Daoy (cell line): ENCODE results near the gene FAU. TPM values are rescaled to one million over a fixed set of nuclear protein-coding genes. Genes with fewer than 3 reads are reported as not detected.
"Not testable (repeated sequence)": the region's sequence is repeated elsewhere in the genome, so short reads cannot be mapped to it uniquely, and the experiment has no call there.

ENCODE experiments used
- DNase-seq: peaks from one replicate; pipeline ENCODE4 v3.0.0-alpha.2; 2015; ENCODE audit warnings: low read depth
- total RNA-seq: library from RNA; depleted of rRNA; stranded (reverse); fragments of >200 nt; shearing (Covaris generic); gene quantifications from 2 replicates; pipeline ENCODE4 v1.2.3, GENCODE V29; 2014

FAU gene
- total RNA-seq, 1 experiment from 2014 or later, result 654 TPM

DNA sequence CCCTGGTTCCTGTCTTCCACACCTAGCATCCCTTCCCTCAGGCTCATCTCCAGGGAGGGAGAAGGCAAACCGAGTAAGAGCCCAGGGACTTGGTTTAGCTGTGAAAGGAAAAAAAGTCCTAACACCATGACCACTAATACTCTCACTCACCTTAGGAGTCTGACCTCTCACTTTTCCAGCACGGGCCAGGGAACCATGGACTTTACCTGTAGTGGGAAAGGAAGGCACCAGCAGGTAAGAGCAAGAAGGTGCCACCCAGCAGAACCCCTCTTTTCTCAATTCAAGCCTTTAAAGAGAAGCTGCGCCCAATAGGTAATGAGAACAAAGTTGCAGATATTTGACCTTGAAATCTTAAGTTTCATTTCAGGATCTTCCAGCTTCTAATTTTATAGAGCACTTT lies 1.1 kb downstream of the FAU start:
- DNase-seq, result no peak

DNA sequence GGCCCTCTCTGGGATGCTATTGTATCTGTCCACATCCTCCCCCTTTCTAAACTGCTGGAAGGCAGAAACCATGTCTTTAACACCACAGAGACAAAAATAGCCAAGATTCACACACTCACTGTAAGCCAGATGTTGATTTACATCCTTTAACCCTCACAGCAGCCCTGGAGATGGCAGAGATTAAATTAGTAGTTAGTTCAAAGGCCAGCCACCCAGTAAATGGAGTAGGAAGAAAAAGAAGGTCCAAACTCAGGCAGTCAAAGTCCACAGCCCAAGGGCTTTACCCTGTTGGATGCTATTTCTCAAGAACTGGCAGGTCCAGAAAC lies 2.3 kb downstream of the FAU start:
- no peak for DNase-seq

DNA sequence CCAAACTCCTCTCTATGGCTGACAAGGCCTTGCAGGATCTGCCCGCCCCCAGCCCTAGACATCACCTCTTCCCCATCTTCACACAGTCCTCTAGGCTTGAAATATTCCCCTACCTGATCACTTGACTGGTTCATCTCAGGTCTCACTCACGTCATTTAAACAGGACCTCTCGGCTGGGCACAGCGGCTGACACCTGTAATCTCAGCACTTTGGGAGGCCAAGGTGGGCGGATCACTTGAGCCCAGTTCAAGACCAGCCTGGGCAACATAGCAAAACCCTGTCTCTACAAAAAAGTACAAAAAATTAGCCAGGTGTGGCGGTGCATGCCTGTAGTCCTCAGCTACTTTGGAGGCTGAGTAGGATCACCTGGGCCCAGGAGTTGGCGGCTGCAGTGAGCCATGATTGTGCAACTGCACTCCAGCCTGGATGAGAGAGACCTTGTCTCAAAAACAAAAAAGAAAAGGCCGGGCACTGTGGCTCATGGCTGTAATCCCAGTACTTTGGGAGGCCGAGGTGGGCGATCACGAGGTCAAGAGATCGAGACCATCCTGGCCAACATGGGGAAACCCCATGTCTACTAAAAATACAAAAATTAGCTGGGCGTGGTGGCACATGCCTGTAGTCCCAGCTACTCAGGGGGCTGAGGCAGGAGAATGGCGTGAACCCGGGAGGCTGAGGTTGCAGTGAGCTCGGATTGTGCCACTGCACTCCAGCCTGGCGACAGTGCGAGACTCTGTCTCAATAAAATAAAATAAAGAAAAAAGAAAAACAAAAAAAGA lies 2.9 kb downstream of the FAU start:
- DNase-seq, result not testable (repeated sequence)

DNA sequence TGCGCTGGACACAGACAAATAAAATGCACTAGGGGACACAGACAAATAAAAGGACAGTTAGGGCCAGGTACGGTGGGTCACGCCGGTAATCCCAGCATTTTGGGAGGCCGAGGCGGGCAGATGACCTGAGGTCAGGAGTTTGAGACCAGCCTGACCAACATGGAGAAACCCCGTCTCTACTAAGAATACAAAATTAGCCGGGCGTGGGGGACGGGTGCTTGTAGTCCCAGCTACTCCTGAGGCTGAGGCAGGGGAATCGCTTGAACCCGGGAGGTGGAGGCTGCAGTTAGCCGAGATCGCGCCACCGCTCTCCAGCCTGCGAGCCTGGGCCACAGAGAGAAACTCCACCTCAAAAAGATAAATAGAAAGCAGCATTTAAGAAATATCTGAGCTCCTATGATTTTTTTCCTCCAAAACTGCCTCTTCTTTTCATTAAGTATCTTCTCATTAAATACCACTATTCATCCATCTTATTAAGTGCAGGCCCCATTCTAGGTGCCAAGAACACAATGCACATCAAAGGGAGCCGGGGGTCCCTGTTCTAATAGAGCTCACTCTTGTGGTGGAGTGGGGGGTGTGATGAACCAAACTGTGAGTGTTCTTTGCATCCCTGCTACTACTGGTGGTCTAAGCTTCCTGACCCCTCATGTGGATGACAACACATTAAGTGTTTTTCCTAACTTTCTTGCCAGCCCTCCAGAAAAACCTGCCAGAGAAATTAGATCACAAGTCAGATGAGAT lies 3.7 kb downstream of the FAU start:
- DNase-seq, result no peak

DNA sequence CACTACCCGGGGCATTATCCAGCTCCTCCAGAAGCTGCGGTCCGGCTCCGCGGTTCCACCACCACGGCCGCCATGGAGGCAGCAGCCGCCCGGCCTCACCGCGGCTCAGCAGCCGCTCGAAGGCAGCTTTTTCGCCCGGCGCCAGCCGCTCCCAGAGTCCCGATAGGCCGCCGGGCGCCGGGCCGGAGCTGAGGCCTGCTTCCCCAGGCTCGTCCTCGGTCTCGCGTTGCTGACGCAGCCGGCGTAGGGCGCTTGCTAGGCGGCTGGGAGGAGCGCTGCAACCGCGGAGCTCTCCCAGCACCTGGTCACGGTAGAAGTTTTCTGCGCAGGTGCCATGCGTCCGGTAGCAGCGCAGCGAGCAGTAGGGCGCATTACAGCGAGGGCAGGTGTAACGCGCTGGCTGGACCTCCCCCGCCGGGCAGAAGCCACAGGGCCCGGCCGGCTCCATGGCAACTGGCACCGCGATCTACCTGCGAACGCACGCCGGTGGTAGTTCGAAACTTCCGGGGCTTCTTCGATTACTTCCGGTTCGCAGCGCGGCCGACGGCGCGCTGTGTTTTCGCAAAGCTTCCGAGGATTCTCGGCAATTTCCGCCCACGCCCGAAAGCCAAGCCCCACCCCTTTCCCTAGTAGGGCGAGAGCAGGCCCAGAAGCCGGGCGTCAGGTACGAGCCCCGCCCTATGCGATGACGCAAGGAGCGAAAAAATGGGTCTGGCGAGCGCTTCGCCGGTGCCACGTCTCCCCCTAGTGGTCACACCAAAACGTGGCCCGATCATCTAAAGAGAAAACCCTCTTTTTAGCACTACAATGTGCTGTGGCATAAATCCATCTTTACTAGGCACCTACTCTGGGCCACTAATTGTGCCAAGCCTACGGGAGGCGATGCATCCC lies 4.5 kb downstream of the FAU start, which contains the start of gene ZNHIT2:
TSS of gene ZNHIT2 (minus strand) at position 496 of the 891 bp plus-strand sequence. CDS start at position 448, 48 bp downstream.
- peak; percentile 98 for DNase-seq

DNA sequence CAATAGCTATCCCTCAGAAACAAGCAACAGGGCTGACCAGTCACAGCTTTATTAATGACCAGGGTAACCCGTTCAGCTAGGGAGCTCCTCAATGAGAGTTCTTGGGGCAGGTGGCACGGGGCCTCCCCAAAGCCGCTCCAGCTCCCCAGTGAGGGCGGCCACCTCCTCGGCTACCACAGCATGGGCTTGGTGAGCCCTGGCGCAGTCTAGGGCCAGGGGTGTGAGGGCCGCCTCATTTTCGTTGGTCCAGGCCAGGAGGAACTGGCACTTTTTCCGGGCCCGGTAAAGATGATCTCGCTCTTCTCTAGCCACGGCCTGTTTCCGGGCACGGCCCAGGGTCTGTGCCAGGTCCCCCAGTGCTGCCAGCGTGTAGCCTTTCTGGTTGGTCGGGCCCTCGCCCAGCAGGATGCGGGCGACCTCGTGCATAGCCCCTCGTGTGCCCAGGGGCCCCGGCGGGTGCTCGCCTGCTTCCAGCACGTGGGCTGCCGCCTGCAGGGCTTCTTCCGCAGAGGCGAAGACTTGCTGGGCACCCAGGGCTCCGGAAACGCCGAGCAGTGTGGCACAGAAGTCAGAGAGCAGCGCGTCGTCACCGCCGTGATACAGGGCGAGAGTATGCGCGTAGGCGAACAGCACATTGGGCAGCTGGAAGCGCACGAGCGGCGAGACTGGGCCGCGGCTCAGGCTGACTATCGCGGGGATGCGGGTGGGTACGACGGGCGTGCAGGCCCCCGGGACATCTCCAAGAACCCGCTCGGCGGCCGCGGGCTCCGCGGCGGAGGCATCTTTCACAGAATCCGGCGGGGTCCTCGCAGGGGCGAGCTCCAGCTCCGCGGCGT lies 5.3 kb downstream of the FAU start:
- peak; percentile 67 for DNase-seq

DNA sequence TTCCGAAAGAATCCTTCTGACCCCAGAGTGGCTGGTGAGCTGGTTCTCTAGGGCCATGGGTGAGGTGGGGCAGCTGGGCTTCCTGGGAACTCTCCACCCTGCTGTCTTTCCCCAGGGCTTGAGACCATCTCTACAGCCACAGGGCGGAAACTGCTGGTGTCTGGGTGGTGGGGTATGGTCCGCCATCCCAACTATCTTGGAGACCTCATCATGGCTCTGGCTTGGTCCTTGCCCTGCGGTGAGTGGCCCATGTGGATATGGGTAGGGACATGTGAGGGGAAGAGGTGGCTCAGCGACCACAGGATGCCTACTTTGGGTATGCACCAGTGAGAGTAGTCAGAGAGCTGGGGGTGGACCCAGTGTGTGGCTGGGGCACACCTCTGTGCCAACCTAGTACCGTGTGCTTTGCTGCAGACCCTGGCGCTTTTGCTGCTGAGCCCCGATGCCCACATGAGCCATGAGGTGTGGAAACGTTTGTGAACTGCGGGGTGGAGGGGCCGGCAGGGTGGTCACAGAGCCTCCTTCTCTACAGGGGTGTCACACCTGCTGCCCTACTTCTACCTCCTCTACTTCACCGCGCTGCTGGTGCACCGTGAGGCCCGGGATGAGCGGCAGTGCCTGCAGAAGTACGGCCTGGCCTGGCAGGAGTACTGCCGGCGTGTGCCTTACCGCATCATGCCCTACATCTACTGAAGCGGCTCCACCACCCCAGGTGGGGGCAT lies 6.4 kb downstream of the FAU start:
- no peak for DNase-seq

DNA sequence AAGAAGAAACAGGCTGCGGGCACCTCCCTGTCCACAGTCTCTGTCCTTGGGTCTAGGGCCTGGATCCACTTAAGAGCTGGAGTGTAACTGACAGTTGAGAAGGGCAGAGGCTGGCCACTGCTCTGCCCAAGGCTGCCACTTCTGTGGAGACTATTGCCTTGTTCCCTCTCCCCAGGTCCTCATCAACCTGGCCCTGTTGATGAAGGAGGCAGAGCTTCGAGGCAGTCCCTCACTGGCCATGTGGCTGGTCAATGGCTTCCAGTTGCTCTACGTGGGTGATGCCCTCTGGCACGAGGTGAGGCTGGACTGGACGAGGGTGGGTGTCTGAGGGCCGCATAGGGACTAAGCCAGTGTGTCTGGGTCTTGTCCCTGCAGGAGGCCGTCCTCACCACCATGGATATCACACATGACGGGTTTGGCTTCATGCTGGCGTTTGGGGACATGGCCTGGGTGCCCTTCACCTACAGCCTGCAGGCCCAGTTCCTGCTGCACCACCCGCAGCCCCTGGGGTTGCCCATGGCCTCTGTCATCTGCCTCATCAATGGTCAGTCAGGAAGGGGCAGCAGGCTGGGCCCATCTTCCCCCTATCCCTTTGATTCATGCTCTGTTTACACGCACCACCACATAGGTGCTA lies 7.3 kb downstream of the FAU start:
- DNase-seq, result no peak

DNA sequence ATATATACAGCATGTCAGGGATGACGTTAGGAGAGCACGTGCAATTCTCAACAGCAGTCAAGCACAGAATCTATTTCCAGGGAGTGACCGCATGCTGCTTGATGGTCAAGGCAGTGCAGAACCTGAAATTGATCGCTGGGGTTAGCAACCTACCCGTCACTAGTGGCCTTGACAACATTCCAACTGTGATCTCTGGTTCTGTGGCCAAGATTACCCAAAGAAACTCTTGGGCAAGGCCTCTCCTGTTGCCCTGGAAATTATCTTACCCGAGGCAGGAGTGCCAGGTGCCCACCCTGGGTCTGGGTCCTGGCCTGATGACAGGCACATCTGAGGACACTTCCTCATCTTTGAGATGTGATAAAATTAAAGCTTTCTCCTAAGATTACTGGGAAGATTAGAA lies 8.1 kb downstream of the FAU start:
- DNase-seq, result no peak

DNA sequence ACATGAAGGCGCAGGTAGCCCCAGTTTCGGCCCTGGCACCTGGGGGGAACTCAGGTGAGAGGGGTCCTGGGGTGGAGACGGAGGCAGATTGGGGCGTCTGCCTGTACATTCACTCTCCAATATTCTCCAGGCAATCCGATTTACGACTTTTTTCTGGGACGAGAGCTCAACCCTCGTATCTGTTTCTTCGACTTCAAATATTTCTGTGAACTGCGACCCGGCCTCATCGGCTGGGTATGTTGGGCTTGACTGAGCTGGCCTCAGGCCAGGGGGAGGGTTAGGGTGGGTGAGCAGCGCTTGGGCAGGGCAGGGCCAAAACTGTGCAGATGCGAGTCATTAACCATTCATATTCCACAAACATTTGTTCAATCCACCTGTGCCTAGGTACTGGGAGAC lies 8.6 kb downstream of the FAU start:
- DNase-seq, result no peak

DNA sequence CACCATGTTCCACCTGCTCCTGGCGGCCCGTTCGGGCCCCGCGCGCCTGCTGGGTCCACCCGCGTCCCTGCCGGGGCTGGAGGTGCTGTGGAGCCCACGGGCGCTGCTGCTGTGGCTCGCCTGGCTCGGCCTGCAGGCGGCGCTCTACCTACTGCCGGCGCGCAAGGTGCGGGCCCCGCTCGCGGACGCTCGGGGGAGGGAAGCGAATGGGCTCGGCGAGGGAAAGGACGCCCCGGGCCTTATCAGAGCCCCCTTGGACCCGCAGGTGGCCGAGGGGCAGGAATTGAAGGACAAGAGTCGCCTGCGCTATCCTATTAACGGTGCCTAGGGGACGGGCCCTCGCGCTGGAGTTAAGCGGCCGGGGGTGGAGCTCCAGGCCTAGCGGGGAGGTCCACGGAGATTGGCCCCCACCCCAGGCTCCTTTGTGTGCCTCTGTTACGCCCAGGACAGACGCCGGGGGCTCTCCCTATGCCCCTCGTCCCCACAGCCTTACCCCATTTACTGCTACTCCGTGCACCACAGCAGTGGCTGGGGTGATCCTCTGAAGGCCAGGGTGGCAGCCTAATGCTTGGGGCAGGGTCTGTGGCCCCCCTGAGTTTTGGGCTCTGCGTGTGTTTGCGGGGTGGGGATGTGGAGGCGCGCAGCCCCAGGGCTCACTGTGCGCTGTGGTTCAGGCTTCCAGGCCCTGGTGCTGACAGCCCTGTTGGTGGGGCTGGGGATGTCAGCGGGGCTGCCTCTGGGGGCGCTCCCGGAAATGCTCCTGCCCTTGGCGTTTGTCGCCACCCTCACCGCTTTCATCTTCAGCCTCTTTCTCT lies 9.2 kb downstream of the FAU start:
- DNase-seq, result peak; percentile 34

DNA sequence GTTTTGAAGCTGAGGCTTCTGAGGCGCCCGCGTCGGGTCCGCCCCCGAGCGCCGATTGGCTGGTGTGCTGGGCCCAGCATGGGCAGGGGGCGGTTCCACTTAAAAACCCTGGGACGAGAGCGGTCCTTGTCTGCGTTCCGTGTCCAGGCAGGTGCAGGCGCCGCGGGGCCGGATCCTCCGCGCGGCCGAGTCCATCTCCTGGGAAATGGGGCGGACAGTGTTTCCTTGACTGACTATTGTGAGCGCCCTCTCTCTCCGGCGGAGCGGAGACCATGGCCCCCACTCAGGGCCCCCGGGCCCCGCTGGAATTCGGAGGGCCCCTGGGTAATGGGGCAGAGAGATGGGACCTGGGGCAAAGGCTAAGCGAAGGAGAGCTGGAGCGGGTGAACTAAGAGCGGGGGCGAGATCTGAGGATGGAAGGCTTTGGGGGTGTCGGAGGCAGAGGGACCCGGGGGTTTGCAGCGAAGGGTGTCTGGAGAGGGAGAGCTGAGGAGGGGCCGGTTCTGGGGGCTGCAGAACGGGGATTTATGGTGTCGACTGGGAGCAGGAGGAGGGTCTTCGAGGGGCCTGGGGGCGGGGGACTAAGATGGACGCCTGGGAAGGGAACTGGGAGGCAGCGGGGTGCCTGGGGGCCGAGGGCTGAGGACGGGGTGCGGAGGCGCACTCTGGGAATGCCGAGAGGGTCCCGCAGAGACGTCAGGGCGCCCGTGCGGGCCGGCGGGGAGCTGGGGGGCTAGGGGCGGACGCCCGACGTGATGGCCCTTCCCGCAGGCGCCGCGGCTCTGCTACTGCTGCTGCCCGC lies 10.0 kb downstream of the FAU start, which contains the start of gene TM7SF2:
TSS of gene TM7SF2 (plus strand) at position 129 of the 802 bp plus-strand sequence. CDS start at position 273, 144 bp downstream.
- DNase-seq, result peak; percentile 94

DNA sequence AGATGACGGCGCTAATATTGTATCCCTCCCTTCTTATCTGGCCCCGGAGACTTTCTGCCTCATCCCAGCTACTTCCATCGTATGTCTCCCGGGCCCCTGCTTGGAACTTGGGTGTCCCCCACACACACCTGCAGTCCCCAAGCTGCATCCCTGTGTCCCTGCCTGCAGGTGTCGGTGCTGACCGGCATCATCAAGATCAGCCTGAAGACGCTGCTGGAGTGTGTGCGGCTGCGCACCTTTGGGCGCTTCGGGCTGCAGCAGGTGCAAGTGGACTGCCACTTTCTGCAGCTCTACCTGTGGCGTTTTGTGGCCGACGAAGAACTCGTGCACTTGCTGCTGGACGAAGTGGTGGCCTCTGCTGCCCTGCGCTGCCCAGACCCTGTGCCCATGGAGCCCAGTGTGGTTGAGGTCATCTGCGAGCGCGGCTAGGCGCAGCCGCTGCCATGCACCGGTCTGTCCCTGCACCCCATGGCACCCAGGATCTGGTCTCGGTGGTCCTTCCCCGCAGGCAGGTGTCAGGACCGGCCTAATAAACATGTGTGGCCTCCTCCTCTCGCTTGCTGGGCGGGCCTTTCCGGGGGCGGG lies 10.7 kb downstream of the FAU start:
- DNase-seq, result no peak

DNA sequence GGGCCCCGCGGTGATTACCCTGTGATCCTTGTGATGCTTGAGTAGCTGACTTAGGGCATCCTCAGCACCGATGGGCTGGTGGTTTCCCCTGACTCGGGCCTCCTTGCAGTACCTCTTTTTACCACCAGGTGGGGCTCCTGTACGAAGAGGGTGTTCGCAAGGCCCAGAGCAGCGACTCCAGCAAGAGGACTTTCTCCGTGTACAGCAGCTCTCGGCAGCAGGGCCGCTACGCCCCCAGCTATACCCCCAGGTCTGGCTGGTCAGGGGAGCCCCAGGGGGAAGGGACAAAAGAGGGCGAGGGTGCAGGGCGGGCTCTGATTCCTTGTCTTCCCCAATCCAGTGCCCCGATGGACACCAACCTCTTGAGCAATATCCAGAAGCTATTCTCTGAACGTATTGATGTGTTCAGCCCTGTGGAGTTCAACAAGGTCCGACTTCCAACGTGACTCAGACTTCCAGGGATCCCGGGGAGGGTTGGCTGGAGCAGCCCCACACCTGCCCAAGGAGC lies 11.5 kb downstream of the FAU start:
- peak; percentile 77 for DNase-seq

DNA sequence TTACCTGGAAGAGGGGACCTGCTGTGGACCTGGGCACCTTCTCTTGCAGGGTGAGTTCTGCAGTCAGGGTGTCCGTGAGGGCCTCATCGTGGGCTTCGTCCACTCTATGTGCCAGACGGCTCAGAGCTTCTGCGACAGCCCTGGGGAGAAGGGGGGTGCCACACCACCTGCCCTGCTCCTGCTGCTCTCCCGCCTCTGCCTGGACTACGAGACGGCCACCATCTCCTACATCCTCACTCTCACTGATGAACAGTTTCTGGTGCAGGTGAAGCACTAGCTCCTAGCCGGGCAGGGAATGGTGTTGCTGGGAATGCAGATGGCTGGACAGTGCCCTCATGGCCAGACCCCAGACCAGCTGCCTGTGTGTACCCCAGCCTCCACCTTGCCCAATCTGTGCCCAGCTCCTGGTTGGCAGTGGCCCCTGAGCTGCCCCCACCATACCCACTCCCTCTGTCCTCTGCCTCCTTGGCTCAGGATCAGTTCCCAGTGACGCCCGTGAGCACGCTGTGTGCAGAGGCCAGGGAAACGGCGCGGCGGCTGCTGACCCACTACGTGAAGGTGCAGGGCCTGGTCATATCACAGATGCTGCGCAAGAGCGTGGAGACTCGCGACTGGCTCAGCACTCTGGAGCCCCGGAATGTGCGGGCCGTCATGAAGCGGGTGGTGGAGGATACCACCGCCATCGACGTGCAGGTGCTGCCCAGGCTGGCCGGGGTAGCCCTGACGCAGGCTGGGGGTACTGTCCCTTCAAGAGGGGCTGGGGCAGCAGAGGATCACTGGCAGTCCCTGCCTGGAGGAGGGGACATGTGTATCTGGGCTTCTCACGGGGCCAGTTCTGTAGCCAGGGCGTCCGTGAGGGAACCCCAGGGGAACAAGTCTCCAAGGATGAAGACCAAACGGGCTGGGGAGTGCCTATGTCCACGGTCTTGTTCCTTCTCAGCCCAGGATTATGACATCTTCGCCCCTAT lies 12.4 kb downstream of the FAU start:
- DNase-seq, result no peak

DNA sequence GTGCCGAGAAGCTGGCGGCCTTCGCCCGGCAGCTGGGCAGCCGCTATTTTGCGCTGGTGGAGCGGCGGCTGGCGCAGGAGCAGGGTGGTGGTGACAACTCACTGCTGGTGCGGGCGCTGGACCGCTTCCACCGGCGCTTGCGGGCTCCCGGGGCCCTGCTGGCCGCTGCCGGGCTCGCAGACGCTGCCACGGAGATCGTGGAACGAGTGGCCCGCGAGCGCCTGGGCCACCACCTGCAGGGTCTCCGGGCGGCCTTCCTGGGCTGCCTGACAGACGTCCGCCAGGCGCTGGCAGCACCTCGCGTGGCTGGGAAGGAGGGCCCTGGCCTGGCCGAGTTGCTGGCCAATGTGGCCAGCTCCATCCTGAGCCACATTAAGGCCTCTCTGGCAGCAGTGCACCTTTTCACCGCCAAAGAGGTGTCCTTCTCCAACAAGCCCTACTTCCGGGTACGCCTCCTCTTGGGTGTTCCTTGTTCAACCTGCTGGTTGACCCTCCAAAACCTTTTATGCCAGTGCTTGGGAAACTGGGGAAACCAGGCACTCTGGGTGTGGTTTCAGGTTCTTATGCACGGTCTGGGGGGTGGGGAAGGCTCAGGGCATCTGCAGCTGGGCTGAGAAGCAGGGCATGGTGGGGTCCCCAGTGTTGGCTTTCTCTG lies 13.3 kb downstream of the FAU start:
- no peak for DNase-seq
